OCI-LY3 (cell line): Measurements from ENCODE around the gene LPP.

Experiments
- H2AFZ ChIP-seq: fragments of 200-600, 300-600 bp; shearing (Covaris generic); 2 replicates; pipeline ENCODE4 v1.6.0; 2014; ENCODE audit warnings: antibody characterized with exemption, low read depth, low read length
- H3K27ac ChIP-seq: fragments of 200-600, 300-600 bp; sonication (generic); 2 replicates; pipeline ENCODE4 v1.5.1; 2014; ENCODE audit warnings: mild to moderate bottlenecking, low read length, moderate library complexity, mixed read lengths
- H3K27me3 ChIP-seq: fragments of 200-600, 300-600 bp; sonication (generic); 2 replicates; pipeline ENCODE4 v1.6.1; 2014; ENCODE audit warnings: low read depth, low read length, mixed read lengths
- H3K36me3 ChIP-seq: fragments of 200-600, 300-600 bp; sonication (generic); replicated peaks from 2 replicates; pipeline ENCODE3; 2014; ENCODE audit warnings: low read depth, low read length, mixed read lengths
- H3K4me1 ChIP-seq: fragments of 300-600, 200-600 bp; sonication (generic); 2 replicates; pipeline ENCODE4 v1.6.1; 2014; ENCODE audit warnings: low read length, mixed read lengths
- H3K4me2 ChIP-seq: fragments of 200-600, 300-600 bp; sonication (generic); 2 replicates; pipeline ENCODE4 v1.6.1; 2014; ENCODE audit warnings: low read length, mixed read lengths
- H3K4me3 ChIP-seq: fragments of 300-600, 200-600 bp; sonication (generic); 2 replicates; pipeline ENCODE4 v1.5.1; 2014; ENCODE audit warnings: antibody characterized with exemption, mild to moderate bottlenecking, low read length, moderate library complexity
- H3K79me2 ChIP-seq: fragments of 300-600, 200-600 bp; shearing (Covaris generic); 2 replicates; pipeline ENCODE4 v1.6.1; 2014; ENCODE audit warnings: mild to moderate bottlenecking, low read length, mixed read lengths
- H3K9ac ChIP-seq: fragments of 300-600, 200-600 bp; shearing (Covaris generic); 2 replicates; pipeline ENCODE4 v1.6.0; 2014; ENCODE audit warnings: mild to moderate bottlenecking, low read length, moderate library complexity
- H3K9me3 ChIP-seq: fragments of 200-600, 300-600 bp; shearing (Covaris generic); 2 replicates; pipeline ENCODE4 v1.6.1; 2014; ENCODE audit warnings: low read length, mixed read lengths; ENCODE audit not compliant: insufficient read depth
- H4K20me1 ChIP-seq: fragments of 200-600, 300-600 bp; sonication (generic); 2 replicates; pipeline ENCODE4 v1.6.1; 2016; ENCODE audit warnings: low read length, mixed read lengths; ENCODE audit not compliant: insufficient read depth
- EZH2phosphoT487 ChIP-seq: fragments of 200-600 bp; shearing (Covaris generic); IDR thresholded peaks from 2 replicates; pipeline ENCODE4 v1.6.1; 2018; ENCODE audit warnings: antibody characterized with exemption, mixed run types, low read depth
- TF ChIP-seq, protein P1 (sequence below): fragments of 200-600, 300-600 bp; sonication (generic); IDR thresholded peaks from 2 replicates; pipeline ENCODE4 v1.5.1; 2014; ENCODE audit warnings: antibody characterized with exemption, low read length, low read depth

LPP gene

GRCh38 chr3:188559856-188560255 lies 405.9 kb downstream of the LPP start:
- Histone ChIP-seq H3K27ac (no peak overlapping the region), H3K79me2 (no peaks in the 10 kb centered on the region), H3K4me2 (no peak overlapping the region), H2AFZ (no peak overlapping the region), H3K27me3 (no peaks in the 10 kb centered on the region), H3K4me1 (0 out of 2 replicates have a peak, but pooled peaks cover 4% of the 10 kb centered on the region), H3K36me3 (no peaks in the 10 kb centered on the region), H3K9me3 (no peaks in the 10 kb centered on the region), H3K9ac (no peak overlapping the region), H3K4me3 (no peak overlapping the region), H4K20me1 (no peaks in the 10 kb centered on the region)
- TF ChIP-seq, protein P1, sequence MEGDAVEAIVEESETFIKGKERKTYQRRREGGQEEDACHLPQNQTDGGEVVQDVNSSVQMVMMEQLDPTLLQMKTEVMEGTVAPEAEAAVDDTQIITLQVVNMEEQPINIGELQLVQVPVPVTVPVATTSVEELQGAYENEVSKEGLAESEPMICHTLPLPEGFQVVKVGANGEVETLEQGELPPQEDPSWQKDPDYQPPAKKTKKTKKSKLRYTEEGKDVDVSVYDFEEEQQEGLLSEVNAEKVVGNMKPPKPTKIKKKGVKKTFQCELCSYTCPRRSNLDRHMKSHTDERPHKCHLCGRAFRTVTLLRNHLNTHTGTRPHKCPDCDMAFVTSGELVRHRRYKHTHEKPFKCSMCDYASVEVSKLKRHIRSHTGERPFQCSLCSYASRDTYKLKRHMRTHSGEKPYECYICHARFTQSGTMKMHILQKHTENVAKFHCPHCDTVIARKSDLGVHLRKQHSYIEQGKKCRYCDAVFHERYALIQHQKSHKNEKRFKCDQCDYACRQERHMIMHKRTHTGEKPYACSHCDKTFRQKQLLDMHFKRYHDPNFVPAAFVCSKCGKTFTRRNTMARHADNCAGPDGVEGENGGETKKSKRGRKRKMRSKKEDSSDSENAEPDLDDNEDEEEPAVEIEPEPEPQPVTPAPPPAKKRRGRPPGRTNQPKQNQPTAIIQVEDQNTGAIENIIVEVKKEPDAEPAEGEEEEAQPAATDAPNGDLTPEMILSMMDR = no peak
- TF ChIP-seq EZH2phosphoT487 = no peak

- H2AFZ ChIP-seq = no peak overlapping the region
Observed at GRCh38 chr3:188562144-188562543, 408.2 kb downstream of the LPP start.

GRCh38 chr3:188567478-188568195 lies 413.7 kb downstream of the LPP start:
- Histone ChIP-seq H3K9ac (no peak overlapping the region), H3K4me3 (no peak overlapping the region), H3K27me3 (no peaks in the 10 kb centered on the region), H3K36me3 (peaks cover 6% of the 10 kb centered on the region), H3K4me2 (no peak overlapping the region), H3K79me2 (no peaks in the 10 kb centered on the region), H3K27ac (no peak overlapping the region), H3K4me1 (no peaks in the 10 kb centered on the region), H3K9me3 (no peaks in the 10 kb centered on the region), H4K20me1 (no peaks in the 10 kb centered on the region), H2AFZ (no peak overlapping the region)
- TF ChIP-seq, protein P1 = no peak
- TF ChIP-seq EZH2phosphoT487 = no peak

More at GRCh38 chr3:188562144-188562543, 408.2 kb downstream of the LPP start:
- Histone ChIP-seq H3K4me3 (no peak overlapping the region), H4K20me1 (no peaks in the 10 kb centered on the region), H3K9ac (no peak overlapping the region), H3K36me3 (no peaks in the 10 kb centered on the region), H3K9me3 (no peaks in the 10 kb centered on the region), H3K4me1 (0 out of 2 replicates have a peak, but pooled peaks cover 4% of the 10 kb centered on the region), H3K79me2 (no peaks in the 10 kb centered on the region), H3K27ac (no peak overlapping the region), H3K27me3 (no peaks in the 10 kb centered on the region), H3K4me2 (no peak overlapping the region)
- TF ChIP-seq, protein P1 = no peak
- no peak for TF ChIP-seq EZH2phosphoT487

GRCh38 chr3:188568736-188569135 lies 414.8 kb downstream of the LPP start:
- Histone ChIP-seq H3K36me3 (peaks cover 17% of the 10 kb centered on the region), H3K9ac (no peak overlapping the region), H3K4me2 (no peak overlapping the region), H2AFZ (no peak overlapping the region), H3K9me3 (no peaks in the 10 kb centered on the region), H3K27me3 (no peaks in the 10 kb centered on the region), H3K4me1 (peaks cover 10% of the 10 kb centered on the region), H3K27ac (no peak overlapping the region), H3K79me2 (no peaks in the 10 kb centered on the region), H3K4me3 (no peak overlapping the region), H4K20me1 (no peaks in the 10 kb centered on the region)
- no peak for TF ChIP-seq EZH2phosphoT487
- TF ChIP-seq, protein P1 = no peak
